ENCODE measurements around the gene MPV17. TPM values are rescaled to one million over a fixed set of nuclear protein-coding genes. Genes with fewer than 3 reads are reported as not detected.

The MPV17 gene
- total and polyA plus RNA-seq, 9 donors = 47.0 to 169 (median 60.4) TPM

GRCh38 chr2:27307287-27307544, 15.7 kb downstream of the MPV17 start:
- Histone ChIP-seq H3K27ac (no peak overlapping the region), H3K4me3 (no peak overlapping the region), H3K9me3 (no peaks in the 10 kb centered on the region), H3K36me3 (no peaks in the 10 kb centered on the region), H3K4me1 (ENCODE audit: insufficient read depth) (peaks cover 4% of the 10 kb centered on the region), H3K27me3 (peaks cover 4% of the 10 kb centered on the region)
- TF ChIP-seq EP300 (IDR thresholded peaks at IDR 0.05) (no peak), POLR2A (IDR thresholded peaks at IDR 0.05) (no peak), CTCF (IDR thresholded peaks at IDR 0.05) (no peak)
- no peak for DNase-seq
- intact Hi-C loops (cut with DNase I) = loop anchor here in 1 of 4 donors (10.0 kb wide), 1 partner anchor 462 kb away; the partner anchor contains the start of gene DPYSL5
- 7 to 10% (median 9%) methylated on average over 14 of the region's 14 CpGs for WGBS, 3 donors

- WGBS, 3 donors = 2 to 4% (median 3%) methylated on average over 41 to 51 of the region's 51 CpGs
- DNase-seq = no peak
- intact Hi-C loops (cut with DNase I) = loop anchor here in 1 of 4 donors (10.0 kb wide), 1 partner anchor 462 kb away; the partner anchor contains the start of gene DPYSL5
- peaks cover 4% of the 10 kb centered on the region for H3K4me1 ChIP-seq (ENCODE audit: insufficient read depth)
- H3K27ac ChIP-seq = no peak overlapping the region
- H3K27me3 ChIP-seq = peaks cover 4% of the 10 kb centered on the region
- no peaks in the 10 kb centered on the region for H3K36me3 ChIP-seq
- H3K4me3 ChIP-seq = no peak overlapping the region
- H3K9me3 ChIP-seq = no peaks in the 10 kb centered on the region
- TF ChIP-seq EP300 (IDR thresholded peaks at IDR 0.05) (no peak), CTCF (IDR thresholded peaks at IDR 0.05) (no peak), POLR2A (IDR thresholded peaks at IDR 0.05) (no peak)
Measured at GRCh38 chr2:27306573-27307286, 16.2 kb downstream of the MPV17 start.

- H3K27me3 ChIP-seq = peaks cover 4% of the 10 kb centered on the region
- whole genome bisulfite sequencing, 3 donors = 22 to 31% (median 30%) methylated on average over 22 to 26 of the region's 26 CpGs
Measured at GRCh38 chr2:27306136-27306535, 16.8 kb downstream of the MPV17 start.

GRCh38 chr2:27305516-27305915, 17.4 kb downstream of the MPV17 start:
- peaks cover 4% of the 10 kb centered on the region for H3K27me3 ChIP-seq
- 87 to 90% (median 89%) methylated on average over 16 of the region's 16 CpGs for WGBS, 3 donors

More at GRCh38 chr2:27306136-27306535, 16.8 kb downstream of the MPV17 start:
- no peak overlapping the region for H3K4me3 ChIP-seq
- H3K9me3 ChIP-seq = no peaks in the 10 kb centered on the region
- H3K36me3 ChIP-seq = no peaks in the 10 kb centered on the region
- H3K27ac ChIP-seq = no peak overlapping the region
- intact Hi-C loops (cut with DNase I) = loop anchor here in 1 of 4 donors (10.0 kb wide), 1 partner anchor 461 kb away; the partner anchor contains the start of gene DPYSL5
- H3K4me1 ChIP-seq (ENCODE audit: insufficient read depth) = peaks cover 4% of the 10 kb centered on the region
- DNase-seq = no peak
- TF ChIP-seq POLR2A (IDR thresholded peaks at IDR 0.05) (no peak), EP300 (IDR thresholded peaks at IDR 0.05) (no peak), CTCF (IDR thresholded peaks at IDR 0.05) (no peak)

More at GRCh38 chr2:27305516-27305915, 17.4 kb downstream of the MPV17 start:
- H3K36me3 ChIP-seq = no peaks in the 10 kb centered on the region
- no peak for DNase-seq
- no peak overlapping the region for H3K27ac ChIP-seq
- H3K4me1 ChIP-seq (ENCODE audit: insufficient read depth) = peaks cover 4% of the 10 kb centered on the region
- intact Hi-C loops (cut with DNase I) = loop anchor here in 1 of 4 donors (10.0 kb wide), 1 partner anchor 461 kb away; the partner anchor contains the start of gene DPYSL5
- TF ChIP-seq EP300 (IDR thresholded peaks at IDR 0.05) (no peak), CTCF (IDR thresholded peaks at IDR 0.05) (no peak), POLR2A (IDR thresholded peaks at IDR 0.05) (no peak)
- no peak overlapping the region for H3K4me3 ChIP-seq
- no peaks in the 10 kb centered on the region for H3K9me3 ChIP-seq

All from ovary (tissue), 9 donors.